HUDEP-2 (cell line): Measurements from ENCODE around the gene UBTD1.
"Not testable (repeated sequence)": the region's sequence is repeated elsewhere in the genome, so short reads cannot be mapped to it uniquely, and the experiment has no call there.

Source experiments
- DNase-seq, 76 experiments: peaks; one replicate each; lab custom pipeline; 2025; ENCODE audit not compliant: unreplicated experiment in 76 of 76; lab: John Stamatoyannopoulos, UW

The UBTD1 gene, protein sequence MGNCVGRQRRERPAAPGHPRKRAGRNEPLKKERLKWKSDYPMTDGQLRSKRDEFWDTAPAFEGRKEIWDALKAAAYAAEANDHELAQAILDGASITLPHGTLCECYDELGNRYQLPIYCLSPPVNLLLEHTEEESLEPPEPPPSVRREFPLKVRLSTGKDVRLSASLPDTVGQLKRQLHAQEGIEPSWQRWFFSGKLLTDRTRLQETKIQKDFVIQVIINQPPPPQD

DNA sequence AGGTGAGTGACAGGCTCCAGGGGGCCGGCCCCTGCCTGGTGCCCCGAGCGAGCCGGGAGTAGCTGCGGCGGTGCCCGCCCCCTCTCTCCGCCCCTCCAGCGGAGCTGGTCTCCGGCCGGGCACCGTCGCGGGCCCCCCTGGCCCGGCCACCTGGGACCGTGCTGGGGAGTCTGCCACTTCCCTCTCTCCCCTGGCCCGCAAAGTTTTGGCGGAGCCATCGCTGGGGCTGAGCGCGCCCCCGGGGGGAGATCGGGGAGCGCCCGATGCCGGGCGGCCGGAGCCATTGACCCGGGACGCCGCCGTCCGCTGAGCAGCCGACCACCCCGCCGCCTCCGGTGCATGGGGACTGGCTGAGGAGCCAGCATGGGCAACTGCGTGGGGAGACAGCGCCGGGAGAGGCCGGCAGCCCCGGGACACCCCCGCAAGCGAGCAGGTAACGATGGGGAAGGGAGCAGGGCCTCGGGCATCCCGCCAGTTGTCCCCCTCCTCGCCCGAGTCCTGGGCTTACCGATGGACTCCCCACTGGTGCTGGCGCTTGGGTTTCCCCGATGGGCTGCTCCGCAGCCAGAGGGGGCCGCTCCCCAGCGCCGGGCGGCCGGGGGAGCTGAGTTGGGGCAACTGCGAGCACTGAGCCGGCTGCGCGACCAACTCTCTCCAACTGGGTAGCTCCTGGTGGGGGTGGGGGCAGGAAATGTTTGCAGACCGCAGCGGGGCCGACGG is at the start of gene UBTD1:
Gene UBTD1 (plus strand): TSS at position 84 of the 720 bp plus-strand sequence. CDS start 280 bp downstream, at position 364.
- peak in 1 of 76 experiments; percentile 8 for DNase-seq

- DNase-seq, result no peak
Measured at GRCh38 chr10:97450828-97451227, 47.9 kb upstream of the UBTD1 start.

DNA sequence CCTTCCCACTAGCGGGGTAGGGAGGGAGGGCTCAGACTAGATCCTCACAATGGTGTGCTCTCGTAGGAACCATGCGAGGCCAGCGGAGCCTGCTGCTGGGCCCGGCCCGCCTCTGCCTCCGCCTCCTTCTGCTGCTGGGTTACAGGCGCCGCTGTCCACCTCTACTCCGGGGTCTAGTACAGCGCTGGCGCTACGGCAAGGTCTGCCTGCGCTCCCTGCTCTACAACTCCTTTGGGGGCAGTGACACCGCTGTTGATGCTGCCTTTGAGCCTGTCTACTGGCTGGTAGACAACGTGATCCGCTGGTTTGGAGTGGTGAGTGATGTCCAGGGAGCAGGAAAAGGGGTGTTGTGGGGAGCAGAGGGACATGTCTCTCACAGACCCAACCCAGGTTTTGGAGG is 47.1 kb upstream of the UBTD1 start:
- no peak for DNase-seq

- no peak for DNase-seq
Measured at GRCh38 chr10:97452352-97452751, 46.4 kb upstream of the UBTD1 start.

- DNase-seq, result peak in 7 of 76 experiments; percentile 3 to 27 (median 6)
Measured at GRCh38 chr10:97454330-97455036, 44.2 kb upstream of the UBTD1 start.

DNA sequence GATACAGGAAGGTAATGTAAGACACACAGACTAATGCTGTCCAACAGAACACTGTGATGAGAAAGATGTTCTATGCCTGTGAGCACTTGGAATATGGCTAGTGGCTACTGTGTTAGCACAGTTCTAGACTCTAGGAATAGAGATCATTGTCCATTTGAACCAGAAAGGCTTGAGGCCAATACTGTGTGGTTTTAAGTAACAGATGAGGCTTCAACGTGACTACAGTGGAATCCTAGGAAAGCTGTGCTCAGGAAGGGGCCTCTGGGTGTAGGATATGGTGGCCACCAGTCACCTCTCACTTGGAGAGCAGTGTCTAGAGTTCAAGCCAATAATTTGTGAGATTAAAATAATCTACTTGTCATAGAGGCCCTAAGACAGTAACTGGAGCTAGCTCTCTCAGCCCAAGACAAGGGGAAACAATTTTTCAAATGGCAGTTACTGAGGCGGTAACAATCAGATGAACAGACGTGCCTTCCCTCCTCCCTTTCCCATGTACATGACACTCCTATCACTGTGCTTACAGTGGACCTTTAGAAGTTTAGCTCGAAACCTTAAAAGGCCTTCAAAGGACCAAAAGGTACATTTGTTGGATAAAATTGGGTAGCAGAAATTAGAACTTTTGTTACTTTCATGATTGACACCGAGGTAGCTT is 42.6 kb upstream of the UBTD1 start:
- DNase-seq, result no peak

DNA sequence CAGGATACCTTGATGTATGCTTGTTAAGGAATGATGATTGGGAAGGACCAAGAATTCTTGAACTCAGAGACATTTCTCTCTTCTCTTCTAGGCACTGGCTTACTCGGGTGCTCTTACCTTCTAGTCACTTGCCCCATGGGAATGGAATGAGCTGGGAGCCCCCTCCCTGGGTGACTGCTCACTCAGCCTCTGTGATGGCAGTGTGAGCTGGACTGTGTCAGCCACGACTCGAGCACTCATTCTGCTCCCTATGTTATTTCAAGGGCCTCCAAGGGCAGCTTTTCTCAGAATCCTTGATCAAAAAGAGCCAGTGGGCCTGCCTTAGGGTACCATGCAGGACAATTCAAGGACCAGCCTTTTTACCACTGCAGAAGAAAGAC is 42.0 kb upstream of the UBTD1 start:
- DNase-seq, result no peak

DNA sequence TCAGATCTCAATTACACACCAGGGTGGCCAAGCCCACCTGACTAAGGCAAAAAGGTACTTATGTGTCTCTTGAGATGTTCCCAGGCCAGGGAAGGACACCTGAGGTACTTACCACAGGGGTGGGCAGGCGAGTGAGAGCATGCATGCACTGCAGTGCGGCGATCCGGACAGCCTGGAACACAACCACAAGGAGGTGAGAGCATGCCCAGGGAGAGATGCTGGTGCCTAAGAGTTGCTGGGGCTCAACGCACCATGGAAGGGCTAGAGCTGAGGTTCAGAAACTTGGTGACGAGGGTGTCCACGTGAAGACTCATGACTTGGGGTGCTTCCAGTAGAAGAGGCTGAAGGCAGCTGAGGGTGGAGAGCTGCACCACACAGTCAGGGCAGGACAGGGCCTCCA is 39.6 kb upstream of the UBTD1 start:
- no peak for DNase-seq

- no peak for DNase-seq
Measured at GRCh38 chr10:97459933-97460332, 38.8 kb upstream of the UBTD1 start.

GRCh38 chr10:97462309-97462708 is 36.4 kb upstream of the UBTD1 start:
- no peak for DNase-seq

- DNase-seq, result peak in 27 of 76 experiments; percentile 3 to 54 (median 18)
Measured at GRCh38 chr10:97463363-97464132, 35.2 kb upstream of the UBTD1 start.

DNA sequence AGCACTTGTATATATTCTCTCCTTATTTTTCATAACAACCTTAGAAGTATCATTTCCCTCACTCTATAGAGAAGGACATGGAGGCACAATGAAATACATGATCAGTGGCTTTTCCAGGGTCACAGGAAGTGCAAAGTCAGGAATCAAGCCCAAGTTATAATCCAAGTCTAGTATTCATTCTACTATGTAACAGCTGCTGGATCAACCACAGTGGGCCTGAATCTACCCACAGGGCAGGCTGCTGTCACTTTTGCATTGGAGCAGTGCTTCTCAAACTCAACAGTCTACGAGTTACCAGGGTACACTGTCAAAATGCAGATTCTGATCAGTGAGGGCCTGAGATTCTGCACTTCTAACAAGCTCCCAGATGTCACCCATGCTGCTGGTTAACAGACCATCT is 34.5 kb upstream of the UBTD1 start:
- no peak for DNase-seq

- DNase-seq, result no peak
Measured at GRCh38 chr10:97465982-97466381, 32.7 kb upstream of the UBTD1 start.

- no peak for DNase-seq
Measured at GRCh38 chr10:97466755-97467154, 32.0 kb upstream of the UBTD1 start.

- no peak for DNase-seq
Measured at GRCh38 chr10:97468162-97468561, 30.6 kb upstream of the UBTD1 start.

GRCh38 chr10:97468781-97469180 is 29.9 kb upstream of the UBTD1 start:
- DNase-seq, result not testable (repeated sequence)

- DNase-seq, result no peak
Measured at GRCh38 chr10:97474918-97475317, 23.8 kb upstream of the UBTD1 start.

- no peak for DNase-seq
Measured at GRCh38 chr10:97475936-97476594, 22.7 kb upstream of the UBTD1 start.

GRCh38 chr10:97479410-97479809 is 19.3 kb upstream of the UBTD1 start:
- not testable (repeated sequence) for DNase-seq

DNA sequence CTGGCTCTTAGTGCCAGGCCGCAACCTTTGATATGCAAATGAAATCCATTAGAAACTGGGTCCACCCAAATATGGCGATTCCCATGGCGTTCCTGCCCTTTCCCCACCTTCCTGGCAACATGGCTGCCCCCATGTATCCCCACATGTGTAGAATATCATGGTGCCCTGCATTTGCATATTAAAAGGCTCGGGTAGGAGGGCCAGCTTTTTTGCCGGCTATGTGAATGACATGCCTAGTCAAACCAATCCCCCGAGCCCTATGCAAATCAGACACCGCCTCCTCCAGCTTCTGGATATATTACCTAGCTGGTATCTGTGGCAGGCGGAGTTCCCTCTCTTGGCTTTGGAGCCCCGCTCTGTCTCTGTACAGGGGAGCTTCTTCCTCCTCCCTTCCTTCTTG is 18.8 kb upstream of the UBTD1 start:
- peak in 1 of 76 experiments; percentile 8 for DNase-seq
